GM23338 (cell line): ENCODE data around the gene GPR183. TPM values are rescaled to one million over a fixed set of nuclear protein-coding genes. Genes with fewer than 3 reads are reported as not detected.
A peak's percentile ranks its signal among the peaks of the same experiment; 100 is the strongest.

Source experiments
- ATAC-seq: fragments of 200-7000 bp; cut with Tn5 transposase; 3 replicates; pipeline ENCODE4 v1.9.1; 2020
- DNase-seq: peaks from one replicate; pipeline ENCODE4 v3.0.0-alpha.2; 2015; ENCODE audit warnings: low spot score
- H2AFZ ChIP-seq: fragments of 200-600 bp; sonication (generic); 2 replicates; pipeline ENCODE4 v1.8.0; 2016; ENCODE audit warnings: antibody characterized with exemption, mild to moderate bottlenecking, moderate library complexity
- H3F3A ChIP-seq: fragments of 200-600 bp; sonication (generic); replicated peaks from 2 replicates; pipeline ENCODE4 v1.8.0; 2017; ENCODE audit warnings: antibody characterized with exemption, mixed run types, low read depth
- H3K27ac ChIP-seq: fragments of 200-600 bp; sonication (generic); 2 replicates; pipeline ENCODE4 v1.6.1; 2016; ENCODE audit warnings: low read depth
- H3K27me3 ChIP-seq: fragments of 200-600 bp; sonication (generic); 2 replicates; pipeline ENCODE4 v1.8.0; 2016; ENCODE audit warnings: mild to moderate bottlenecking, mixed run types, moderate library complexity; ENCODE audit not compliant: insufficient read depth
- H3K36me3 ChIP-seq: fragments of 200-600 bp; sonication (generic); 2 replicates; pipeline ENCODE4 v1.8.0; 2016; ENCODE audit warnings: mild to moderate bottlenecking; ENCODE audit not compliant: insufficient read depth
- H3K4me1 ChIP-seq: fragments of 200-600 bp; sonication (generic); 2 replicates; pipeline ENCODE4 v1.8.0; 2016; ENCODE audit warnings: mild to moderate bottlenecking, moderate library complexity; ENCODE audit not compliant: insufficient read depth
- H3K4me2 ChIP-seq: fragments of 200-600 bp; sonication (generic); 2 replicates; pipeline ENCODE4 v1.7.1; 2017; ENCODE audit warnings: mixed run types
- H3K4me3 ChIP-seq: fragments of 200-600 bp; sonication (generic); 2 replicates; pipeline ENCODE4 v1.6.1; 2016; ENCODE audit warnings: mixed run types
- H3K79me2 ChIP-seq: fragments of 200-600 bp; sonication (generic); replicated peaks from 2 replicates; pipeline ENCODE4 v1.8.0; 2017; ENCODE audit warnings: mild to moderate bottlenecking; ENCODE audit not compliant: insufficient read depth
- H3K9me2 ChIP-seq: fragments of 200-600 bp; sonication (generic); 2 replicates; pipeline ENCODE4 v1.8.0; 2017; ENCODE audit not compliant: insufficient read depth
- H4K20me1 ChIP-seq: fragments of 200-600 bp; sonication (generic); replicated peaks from 2 replicates; pipeline ENCODE4 v1.8.0; 2017; ENCODE audit warnings: mild to moderate bottlenecking; ENCODE audit not compliant: insufficient read depth
- H3K27ac Mint-ChIP-seq: 2 replicates; pipeline ENCODE4 v1.8.0; 2020; ENCODE audit warnings: inconsistent platforms, mild to moderate bottlenecking, moderate library complexity, mixed read lengths
- H3K27me3 Mint-ChIP-seq: 3 replicates; pipeline ENCODE4 v1.8.0; 2022; ENCODE audit warnings: low read depth, mild to moderate bottlenecking, moderate library complexity, mixed read lengths, inconsistent platforms; ENCODE audit not compliant: insufficient read depth, poor library complexity
- H3K36me3 Mint-ChIP-seq: 3 replicates; pipeline ENCODE4 v1.8.0; 2021; ENCODE audit warnings: low read depth, mild to moderate bottlenecking, inconsistent platforms, moderate library complexity, mixed read lengths
- H3K4me1 Mint-ChIP-seq: 3 replicates; pipeline ENCODE4 v1.8.0; 2020; ENCODE audit warnings: mild to moderate bottlenecking, inconsistent platforms, mixed read lengths
- H3K4me3 Mint-ChIP-seq: 3 replicates; pipeline ENCODE4 v1.8.0; 2021; ENCODE audit warnings: moderate library complexity, mild to moderate bottlenecking, inconsistent platforms, mixed read lengths
- H3K9me3 Mint-ChIP-seq: 3 replicates; pipeline ENCODE4 v1.8.0; 2020; ENCODE audit warnings: moderate library complexity, mild to moderate bottlenecking, inconsistent platforms, mixed read lengths
- CREB1 ChIP-seq: fragments of 250-450 bp; sonication (Bioruptor Pico); IDR thresholded peaks from 2 replicates; pipeline ENCODE4 v1.5.0; 2020; ENCODE audit warnings: low read depth, mild to moderate bottlenecking, moderate library complexity
- CTCF ChIP-seq, 2 experiments: fragments of 200-600 bp in 1 of 2; sonication (generic) in 1 of 2; conservative IDR thresholded peaks; 2 replicates each; pipeline versions ENCODE4 v1.5.1 to v1.6.1; 2016 to 2017; ENCODE audit warnings: antibody characterized with exemption in 2 of 2, low read depth in 2 of 2, mild to moderate bottlenecking in 2 of 2, moderate library complexity in 1 of 2
- EZH2 ChIP-seq: fragments of 200-600 bp; sonication (generic); IDR thresholded peaks from one replicate; pipeline ENCODE4 v1.8.0; 2017; ENCODE audit warnings: antibody characterized with exemption, mild to moderate bottlenecking, low read depth; ENCODE audit not compliant: unreplicated experiment
- EZH2phosphoT487 ChIP-seq: fragments of 200-600 bp; sonication (generic); IDR thresholded peaks from one replicate; pipeline ENCODE4 v1.8.1; 2018; ENCODE audit warnings: antibody characterized with exemption; ENCODE audit not compliant: unreplicated experiment
- JUNB ChIP-seq: IDR thresholded peaks from one replicate; pipeline ENCODE4 v1.6.1; 2016; ENCODE audit warnings: antibody characterized with exemption; ENCODE audit not compliant: unreplicated experiment
- NANOG ChIP-seq: IDR thresholded peaks from 2 replicates; pipeline ENCODE4 v1.6.1; 2016; ENCODE audit warnings: antibody characterized with exemption, borderline replicate concordance
- POLR2AphosphoS5 ChIP-seq: IDR thresholded peaks from 2 replicates; pipeline ENCODE4 v1.6.1; 2016; ENCODE audit warnings: antibody characterized with exemption, low read depth
- STAT1 ChIP-seq: IDR thresholded peaks from one replicate; pipeline ENCODE4 v1.6.1; 2016; ENCODE audit warnings: antibody characterized with exemption; ENCODE audit not compliant: unreplicated experiment
- ZNF462 ChIP-seq: fragments of 250-450 bp; sonication (Bioruptor Pico); IDR thresholded peaks from 2 replicates; pipeline ENCODE4 v1.5.0; 2020; ENCODE audit warnings: mild to moderate bottlenecking, moderate library complexity
- polyA plus RNA-seq: library from polyadenylated mRNA; unstranded; fragments of >200 nt; fragmentation: Nextera tagmentation; extraction: Ambion mirVana; gene quantifications from 2 replicates; pipeline ENCODE4 v1.2.1, GENCODE V29; 2016
- total RNA-seq: library from RNA; depleted of rRNA; stranded (reverse); fragments of >200 nt; shearing (Covaris generic); gene quantifications from 2 replicates; pipeline ENCODE4 v1.2.3, GENCODE V29; 2014
- TF ChIP-seq, protein P1 (sequence below): IDR thresholded peaks from one replicate; pipeline ENCODE4 v1.6.1; 2018; ENCODE audit warnings: antibody characterized with exemption; ENCODE audit not compliant: unreplicated experiment

Gene GPR183
- total and polyA plus RNA-seq, 2 experiments from 2014 or later = 0.78 TPM; not detected in 1

DNA sequence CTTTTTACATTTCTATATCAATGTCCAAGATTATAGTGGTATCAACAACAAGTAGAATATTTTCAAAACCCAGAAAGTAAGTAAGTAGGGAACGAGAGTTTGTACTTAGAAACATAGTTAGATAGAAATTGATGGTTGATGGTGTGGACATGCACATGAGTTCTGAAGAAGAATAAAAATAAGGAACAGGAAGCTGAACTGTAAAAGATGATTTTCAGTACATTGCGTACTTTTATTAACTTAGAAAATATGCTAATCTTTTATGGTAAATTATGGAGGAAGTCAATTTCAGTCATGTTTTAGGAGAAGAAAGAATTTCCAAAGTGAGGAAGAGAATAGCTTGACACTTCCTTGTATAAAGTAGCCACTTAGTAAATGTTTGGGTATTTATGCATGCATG, 36.7 kb downstream of the GPR183 start (continued):
- TF ChIP-seq ZNF462 (no peak), CREB1 (CRISPR knock-in tag) (no peak)

- H3K27ac Mint-ChIP-seq = no peak overlapping the region
- no peaks in the 10 kb centered on the region for H3K27me3 ChIP-seq
- no peaks in the 10 kb centered on the region; the same call in 2 of the 3 replicates for H3K4me1 Mint-ChIP-seq
- no peaks in the 10 kb centered on the region for H3K27me3 Mint-ChIP-seq
- H3K36me3 Mint-ChIP-seq = peaks cover 10% of the 10 kb centered on the region; the same call in 2 of the 3 replicates
- no peak overlapping the region for H3K4me2 ChIP-seq
- peaks cover 6% of the 10 kb centered on the region; the same call in 1 of the 2 replicates for H4K20me1 ChIP-seq
- H3K36me3 ChIP-seq = no peaks in the 10 kb centered on the region; the same call in 1 of the 2 replicates
- no peaks in the 10 kb centered on the region for H3K9me2 ChIP-seq
- no peak overlapping the region for H3K4me3 Mint-ChIP-seq
- no peaks in the 10 kb centered on the region for H3K4me1 ChIP-seq
- no peak overlapping the region for H2AFZ ChIP-seq
- peaks cover 3% of the 10 kb centered on the region; the same call in 1 of the 2 replicates for H3F3A ChIP-seq
- TF ChIP-seq STAT1 (no peak), CTCF (conservative IDR thresholded peaks at IDR 0.05; ENCODE audit: low read depth in 2 of 2) (peak; percentile 63 to 70), JUNB (no peak), POLR2AphosphoS5 (no peak), EZH2phosphoT487 (no peak), NANOG (no peak), EZH2 (no peak)
- TF ChIP-seq, protein P1, sequence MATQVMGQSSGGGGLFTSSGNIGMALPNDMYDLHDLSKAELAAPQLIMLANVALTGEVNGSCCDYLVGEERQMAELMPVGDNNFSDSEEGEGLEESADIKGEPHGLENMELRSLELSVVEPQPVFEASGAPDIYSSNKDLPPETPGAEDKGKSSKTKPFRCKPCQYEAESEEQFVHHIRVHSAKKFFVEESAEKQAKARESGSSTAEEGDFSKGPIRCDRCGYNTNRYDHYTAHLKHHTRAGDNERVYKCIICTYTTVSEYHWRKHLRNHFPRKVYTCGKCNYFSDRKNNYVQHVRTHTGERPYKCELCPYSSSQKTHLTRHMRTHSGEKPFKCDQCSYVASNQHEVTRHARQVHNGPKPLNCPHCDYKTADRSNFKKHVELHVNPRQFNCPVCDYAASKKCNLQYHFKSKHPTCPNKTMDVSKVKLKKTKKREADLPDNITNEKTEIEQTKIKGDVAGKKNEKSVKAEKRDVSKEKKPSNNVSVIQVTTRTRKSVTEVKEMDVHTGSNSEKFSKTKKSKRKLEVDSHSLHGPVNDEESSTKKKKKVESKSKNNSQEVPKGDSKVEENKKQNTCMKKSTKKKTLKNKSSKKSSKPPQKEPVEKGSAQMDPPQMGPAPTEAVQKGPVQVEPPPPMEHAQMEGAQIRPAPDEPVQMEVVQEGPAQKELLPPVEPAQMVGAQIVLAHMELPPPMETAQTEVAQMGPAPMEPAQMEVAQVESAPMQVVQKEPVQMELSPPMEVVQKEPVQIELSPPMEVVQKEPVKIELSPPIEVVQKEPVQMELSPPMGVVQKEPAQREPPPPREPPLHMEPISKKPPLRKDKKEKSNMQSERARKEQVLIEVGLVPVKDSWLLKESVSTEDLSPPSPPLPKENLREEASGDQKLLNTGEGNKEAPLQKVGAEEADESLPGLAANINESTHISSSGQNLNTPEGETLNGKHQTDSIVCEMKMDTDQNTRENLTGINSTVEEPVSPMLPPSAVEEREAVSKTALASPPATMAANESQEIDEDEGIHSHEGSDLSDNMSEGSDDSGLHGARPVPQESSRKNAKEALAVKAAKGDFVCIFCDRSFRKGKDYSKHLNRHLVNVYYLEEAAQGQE = no peak
- peaks cover 5% of the 10 kb centered on the region; the same call in 1 of the 2 replicates for H3K79me2 ChIP-seq
- peak; percentile 41 for DNase-seq
- H3K9me3 Mint-ChIP-seq = no peaks in the 10 kb centered on the region; the same call in 2 of the 3 replicates
- no peak overlapping the region for H3K4me3 ChIP-seq
- H3K27ac ChIP-seq = no peak overlapping the region
- peak; percentile 63 for ATAC-seq
Observed at GRCh38 chr13:99269627-99270241, 37.5 kb downstream of the GPR183 start.
